Stimulated activated CD8-positive, alpha-beta memory T cell treated with anti-CD3 and anti-CD28 coated beads, Interleukin-12 subunit alpha, Interleukin-12 subunit beta, amount 100 ng/mL, for 4 hours (primary cell): ENCODE measurements around the gene TMPRSS4.

Experiments
- DNase-seq: peaks from one replicate; pipeline ENCODE4 v3.0.0-alpha.2; 2020; ENCODE audit warnings: low read depth

TMPRSS4 gene

GRCh38 chr11:118153976-118154375 is 77.1 kb downstream of the TMPRSS4 start:
- no peak for DNase-seq

- no peak for DNase-seq
Measured at GRCh38 chr11:118154641-118155040, 77.8 kb downstream of the TMPRSS4 start.

- DNase-seq: no peak
Measured at GRCh38 chr11:118155776-118156530, 79.1 kb downstream of the TMPRSS4 start.

GRCh38 chr11:118156531-118157185 is 79.8 kb downstream of the TMPRSS4 start:
- DNase-seq: no peak

- no peak for DNase-seq
Measured at GRCh38 chr11:118157186-118157895, 80.5 kb downstream of the TMPRSS4 start.

- DNase-seq: no peak
Measured at GRCh38 chr11:118161786-118162185, 84.9 kb downstream of the TMPRSS4 start.

- no peak for DNase-seq
Measured at GRCh38 chr11:118162846-118163245, 86.0 kb downstream of the TMPRSS4 start.

- no peak for DNase-seq
Measured at GRCh38 chr11:118163494-118163893, 86.6 kb downstream of the TMPRSS4 start.

- no peak for DNase-seq
Measured at GRCh38 chr11:118164885-118165284, 88.0 kb downstream of the TMPRSS4 start.

- DNase-seq: no peak
Measured at GRCh38 chr11:118166641-118167040, 89.8 kb downstream of the TMPRSS4 start.

GRCh38 chr11:118167253-118167652 is 90.4 kb downstream of the TMPRSS4 start:
- DNase-seq: no peak

- no peak for DNase-seq
Measured at GRCh38 chr11:118167906-118168305, 91.0 kb downstream of the TMPRSS4 start.

GRCh38 chr11:118168316-118168715 is 91.4 kb downstream of the TMPRSS4 start:
- DNase-seq: no peak

GRCh38 chr11:118168751-118169150 is 91.9 kb downstream of the TMPRSS4 start:
- no peak for DNase-seq

GRCh38 chr11:118169300-118170140 is 92.6 kb downstream of the TMPRSS4 start:
- no peak for DNase-seq

GRCh38 chr11:118170231-118170630 is 93.4 kb downstream of the TMPRSS4 start:
- DNase-seq: no peak

- DNase-seq: no peak
Measured at GRCh38 chr11:118170882-118171268, 94.0 kb downstream of the TMPRSS4 start.
